Testis (tissue), 3 donors: ENCODE results near the gene BIK. TPM values are rescaled to one million over a fixed set of nuclear protein-coding genes. Genes with fewer than 3 reads are reported as not detected.

Experiments used
- DNase-seq: peaks from one replicate; pipeline ENCODE4 v3.0.0-alpha.2; 2019
- H3K27ac ChIP-seq, 2 donors: fragments of 200-600 bp; sonication (generic); one replicate each; pipeline ENCODE4 v1.5.1; 2019
- H3K27me3 ChIP-seq: fragments of 200-600 bp; sonication (generic); one replicate; pipeline ENCODE4 v1.5.1; 2019
- H3K36me3 ChIP-seq: fragments of 200-600 bp; sonication (generic); one replicate; pipeline ENCODE4 v1.5.1; 2017; ENCODE audit warnings: low read depth; ENCODE audit errors: missing control alignments
- H3K4me1 ChIP-seq: fragments of 200-600 bp; sonication (generic); one replicate; pipeline ENCODE4 v1.5.1; 2019
- H3K4me3 ChIP-seq, 2 donors: fragments of 200-600 bp; sonication (generic); one replicate each; pipeline ENCODE4 v1.5.1; 2017 to 2019
- H3K9me3 ChIP-seq: fragments of 200-600 bp; sonication (generic); one replicate; pipeline ENCODE4 v1.5.1; 2017
- CTCF ChIP-seq, 3 experiments: fragments of 450-650 bp in 2 of 3; fragments of 200-600 bp in 1 of 3; sonication (generic) in 1 of 3; IDR thresholded peaks; one replicate each; pipeline ENCODE4 v1.5.1; 2016 to 2019; ENCODE audit warnings: antibody characterized with exemption in 3 of 3, mild to moderate bottlenecking in 2 of 3, moderate library complexity in 1 of 3
- POLR2A ChIP-seq: fragments of 450-650 bp; IDR thresholded peaks from one replicate; pipeline ENCODE4 v1.6.1; 2017; ENCODE audit warnings: antibody characterized with exemption, mild to moderate bottlenecking, moderate library complexity
- WGBS, 2 donors: methylation state at CpG; one replicate each; pipeline ENCODE4 v1.1.5; 2018; 5-methylcytosine and 5-hydroxymethylcytosine counted together
- intact Hi-C: fragments of 100-400 bp; cut with DNase I; formaldehyde crosslinking; loops from one replicate; pipeline ENCODE4 v1.15.1; 2023; ENCODE audit warnings: low total_unique reads
- polyA plus RNA-seq: library from polyadenylated mRNA; stranded (reverse); fragments of 350-450 nt; fragmentation: Illumina TruSeq; extraction: RNeasy Lipid Tissue Mini Kit (QIAGEN cat#74804); gene quantifications from one replicate; pipeline ENCODE4 v1.2.3, GENCODE V29; 2014; ENCODE audit warnings: low read depth, low replicate concordance; ENCODE audit not compliant: insufficient read depth
- total RNA-seq, 2 donors: library from RNA; depleted of rRNA; stranded (reverse); fragments of >200 nt; gene quantifications; one replicate each; pipeline ENCODE4 v1.2.3, GENCODE V29; 2016

The BIK gene
- total and polyA plus RNA-seq, 3 donors from 2014 or later: 2.5 to 9.6 (median 7.2) TPM

DNA sequence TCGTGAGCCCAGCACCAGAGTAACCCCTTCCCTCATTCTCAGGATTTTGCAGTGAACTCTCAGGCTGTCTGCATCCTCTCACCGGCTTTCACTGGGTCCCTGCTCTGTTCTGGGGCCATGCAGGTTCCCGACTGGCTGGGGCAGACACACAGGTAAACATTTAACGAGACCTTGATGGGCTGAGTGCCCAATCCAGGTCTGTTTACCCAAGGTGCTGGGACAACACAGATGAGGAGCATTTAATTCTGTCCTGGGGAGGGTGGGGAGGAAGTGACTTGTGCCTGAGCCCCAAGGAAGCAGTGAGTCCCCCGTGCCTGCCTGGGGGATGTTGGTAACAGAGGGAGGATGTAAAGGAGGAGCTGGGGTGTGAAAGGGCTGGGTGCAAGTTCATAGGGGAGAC lies 4.4 kb downstream of the BIK start:
- Histone ChIP-seq H3K36me3 (no peaks in the 10 kb centered on the region), H3K9me3 (no peaks in the 10 kb centered on the region), H3K27me3 (no peaks in the 10 kb centered on the region), H3K4me3 (no peak overlapping the region), H3K27ac (no peak overlapping the region), H3K4me1 (peaks cover 5% of the 10 kb centered on the region)
- DNase-seq: no peak
- no peak for TF ChIP-seq CTCF (IDR thresholded peaks at IDR 0.05)
- no peak for TF ChIP-seq POLR2A
- 61 to 73% methylated on average over 5 of the region's 5 CpGs for WGBS, 2 donors
- intact Hi-C loops: no loop called here

GRCh38 chr22:43116932-43117331 lies 6.4 kb downstream of the BIK start:
- Histone ChIP-seq H3K4me1 (no peaks in the 10 kb centered on the region), H3K9me3 (no peaks in the 10 kb centered on the region), H3K36me3 (no peaks in the 10 kb centered on the region), H3K27ac (no peak overlapping the region), H3K4me3 (no peak overlapping the region), H3K27me3 (no peaks in the 10 kb centered on the region)
- intact Hi-C loops: no loop called here
- DNase-seq: no peak
- no peak for TF ChIP-seq CTCF (IDR thresholded peaks at IDR 0.05)
- TF ChIP-seq POLR2A: no peak
- 92 to 96% methylated on average over 7 of the region's 7 CpGs for WGBS, 2 donors

DNA sequence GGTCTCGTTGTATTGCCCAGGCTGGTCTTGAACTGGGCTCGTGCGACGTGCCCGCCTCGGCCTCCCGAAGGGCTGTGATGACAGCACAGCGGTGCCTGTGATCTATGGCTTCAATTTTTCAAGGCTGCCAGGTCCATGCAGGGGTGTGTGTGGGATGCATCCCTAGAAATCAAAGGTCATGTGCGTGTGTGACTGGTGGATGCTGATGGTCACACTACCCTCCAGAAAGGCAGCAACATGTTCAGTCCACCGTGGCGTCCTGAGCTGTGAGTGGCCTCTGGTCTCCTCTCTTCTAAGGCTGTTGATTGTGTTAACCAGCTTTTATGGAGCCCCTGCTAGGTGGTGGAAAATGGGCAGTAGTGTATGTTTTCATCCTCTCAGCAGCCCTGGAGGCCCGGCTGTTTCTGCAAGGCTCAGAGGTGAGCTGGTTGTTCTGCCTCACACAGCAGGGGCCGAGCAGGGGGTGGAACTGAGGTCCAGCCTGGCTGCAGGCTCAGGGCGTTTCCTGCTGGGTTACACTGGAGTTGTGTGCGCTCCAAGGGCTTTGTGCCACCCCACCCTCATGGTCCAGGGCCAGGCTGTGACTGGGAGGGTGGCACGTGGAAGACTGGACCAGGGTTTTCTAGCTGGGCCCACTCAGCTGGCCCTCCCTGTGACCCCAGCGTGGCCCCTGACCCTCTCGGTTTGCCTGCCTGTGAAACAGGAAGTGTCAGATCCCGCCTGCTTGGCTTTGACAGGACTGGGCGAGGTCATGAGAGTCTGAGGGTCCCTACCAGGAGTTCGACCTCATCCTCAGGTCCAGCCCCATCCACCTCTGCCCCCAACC lies 7.7 kb downstream of the BIK start:
- TF ChIP-seq CTCF (IDR thresholded peaks at IDR 0.05) (no peak), POLR2A (no peak)
- no peaks in the 10 kb centered on the region for H3K4me1 ChIP-seq
- WGBS, 2 donors: 86 to 88% methylated on average over 21 of the region's 21 CpGs
- no peak for DNase-seq
- intact Hi-C loops: no loop called here
- no peak overlapping the region for H3K4me3 ChIP-seq
- H3K27me3 ChIP-seq: no peaks in the 10 kb centered on the region
- no peak overlapping the region for H3K27ac ChIP-seq
- H3K9me3 ChIP-seq: no peaks in the 10 kb centered on the region
- H3K36me3 ChIP-seq: no peaks in the 10 kb centered on the region

DNA sequence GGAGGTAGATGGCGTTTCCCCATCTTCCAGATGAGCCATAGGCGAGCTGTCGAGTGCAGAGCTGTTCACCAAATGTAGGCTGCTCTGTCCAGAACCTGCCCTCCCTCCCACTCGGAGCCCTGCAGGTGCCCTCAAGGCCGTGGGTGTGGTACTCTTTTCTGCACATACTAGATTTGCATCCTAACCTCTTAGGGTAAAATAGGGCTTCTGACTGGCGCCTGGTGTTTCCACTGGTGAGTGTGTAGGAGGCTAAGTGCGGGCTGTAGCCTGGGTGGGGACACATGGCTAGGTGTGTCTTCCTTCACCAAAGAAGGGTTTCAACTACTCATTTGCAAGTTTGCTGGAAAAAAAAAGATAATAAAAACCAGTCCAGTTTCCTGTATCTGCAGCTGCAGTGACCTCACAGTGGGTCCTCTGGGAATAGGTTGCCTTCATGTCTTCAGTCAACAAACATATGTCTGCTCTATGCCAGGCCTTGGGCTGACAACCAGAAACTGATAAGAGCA lies 8.5 kb downstream of the BIK start:
- Histone ChIP-seq H3K9me3 (no peaks in the 10 kb centered on the region), H3K4me1 (no peaks in the 10 kb centered on the region), H3K27me3 (no peaks in the 10 kb centered on the region), H3K27ac (no peak overlapping the region), H3K36me3 (no peaks in the 10 kb centered on the region), H3K4me3 (no peak overlapping the region)
- TF ChIP-seq POLR2A (no peak), CTCF (IDR thresholded peaks at IDR 0.05) (no peak)
- 75 to 77% methylated on average over 7 of the region's 7 CpGs for WGBS, 2 donors
- DNase-seq: no peak
- intact Hi-C loops: no loop called here
